ENCODE data around the gene SOX12.
A peak's percentile ranks its signal among the peaks of the same experiment; 100 is the strongest.

DNA sequence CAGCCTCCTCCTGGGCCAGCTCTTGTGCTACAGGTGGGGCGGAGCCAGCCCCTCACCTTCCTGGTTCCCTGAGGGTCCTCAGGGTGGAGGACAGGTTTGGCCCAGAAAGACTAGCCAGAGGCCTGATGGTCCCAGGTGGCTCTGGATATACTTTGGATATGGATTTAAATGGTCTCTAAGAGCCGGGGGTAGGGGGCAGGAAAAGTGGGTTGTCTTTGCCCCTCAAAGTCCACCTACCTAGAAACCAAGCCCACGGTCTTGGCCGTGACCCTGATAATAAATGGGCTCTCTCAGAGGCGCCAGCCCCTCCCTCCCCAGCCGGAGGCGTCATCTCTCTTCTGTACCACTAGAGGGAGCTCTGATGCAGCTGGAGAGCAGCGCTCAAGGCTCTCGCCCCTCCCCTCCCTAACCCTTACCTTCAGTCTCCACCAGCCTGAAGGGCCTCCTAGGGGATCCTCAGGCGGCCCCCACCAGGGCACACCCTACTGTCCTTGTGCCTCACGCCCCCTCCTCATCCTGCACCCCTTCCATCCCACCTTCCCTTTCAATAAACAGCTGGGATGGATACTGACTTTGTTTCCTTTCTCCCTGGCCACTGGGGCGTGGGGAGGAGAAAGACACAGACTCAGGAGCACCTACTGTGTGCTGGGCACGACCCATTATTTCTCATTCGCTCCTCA lies 29.1 kb downstream of the SOX12 start:
- TF ChIP-seq, protein P1, sequence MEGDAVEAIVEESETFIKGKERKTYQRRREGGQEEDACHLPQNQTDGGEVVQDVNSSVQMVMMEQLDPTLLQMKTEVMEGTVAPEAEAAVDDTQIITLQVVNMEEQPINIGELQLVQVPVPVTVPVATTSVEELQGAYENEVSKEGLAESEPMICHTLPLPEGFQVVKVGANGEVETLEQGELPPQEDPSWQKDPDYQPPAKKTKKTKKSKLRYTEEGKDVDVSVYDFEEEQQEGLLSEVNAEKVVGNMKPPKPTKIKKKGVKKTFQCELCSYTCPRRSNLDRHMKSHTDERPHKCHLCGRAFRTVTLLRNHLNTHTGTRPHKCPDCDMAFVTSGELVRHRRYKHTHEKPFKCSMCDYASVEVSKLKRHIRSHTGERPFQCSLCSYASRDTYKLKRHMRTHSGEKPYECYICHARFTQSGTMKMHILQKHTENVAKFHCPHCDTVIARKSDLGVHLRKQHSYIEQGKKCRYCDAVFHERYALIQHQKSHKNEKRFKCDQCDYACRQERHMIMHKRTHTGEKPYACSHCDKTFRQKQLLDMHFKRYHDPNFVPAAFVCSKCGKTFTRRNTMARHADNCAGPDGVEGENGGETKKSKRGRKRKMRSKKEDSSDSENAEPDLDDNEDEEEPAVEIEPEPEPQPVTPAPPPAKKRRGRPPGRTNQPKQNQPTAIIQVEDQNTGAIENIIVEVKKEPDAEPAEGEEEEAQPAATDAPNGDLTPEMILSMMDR (IDR thresholded peaks at IDR 0.05): peak; percentile 66 to 82 (median 70)
- no peak for TF ChIP-seq POLR2A (IDR thresholded peaks at IDR 0.05)

Data from testis (tissue), 2 donors.